ENCODE data around the gene CELA3A.

DNA sequence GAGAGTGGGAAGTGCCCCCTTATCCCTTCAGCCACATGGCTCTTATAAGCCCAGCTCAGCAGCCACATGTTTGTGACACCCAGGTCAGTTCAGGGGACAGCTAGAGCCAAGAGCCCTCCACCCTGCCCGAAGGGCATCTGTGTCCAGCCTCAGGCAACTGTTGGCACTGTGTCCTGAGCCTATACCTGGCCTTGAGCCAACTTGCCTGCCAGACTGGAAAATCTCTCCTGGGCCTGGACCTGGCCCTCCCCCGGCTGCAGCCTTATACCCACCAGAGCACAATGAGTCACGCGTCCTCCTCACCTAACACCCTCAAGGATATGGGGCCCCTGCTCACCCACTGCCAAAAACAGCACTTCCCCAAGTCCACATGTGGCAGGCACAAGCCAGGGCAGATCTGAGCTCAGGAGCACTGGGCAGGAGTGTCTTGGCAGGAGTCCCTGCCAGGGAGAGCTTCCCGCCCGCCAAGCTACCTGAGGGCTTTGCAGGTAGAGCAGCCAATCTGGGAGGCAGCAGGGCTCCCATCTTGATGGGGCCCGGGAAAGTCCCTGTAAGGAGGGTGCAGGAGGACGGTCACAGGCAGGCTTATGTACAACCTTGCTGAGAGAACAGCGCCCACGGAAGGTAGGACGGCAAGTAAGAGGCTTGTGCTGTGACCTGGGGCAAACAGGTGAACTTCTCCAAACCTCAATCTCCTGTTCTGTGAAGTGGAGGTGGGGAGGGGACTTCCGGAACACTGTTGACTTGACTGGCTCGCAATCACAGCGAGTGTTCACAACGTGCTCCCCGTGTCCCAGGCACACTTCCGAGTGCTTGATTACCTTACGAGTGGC is 44.5 kb upstream of the CELA3A start:
- TF ChIP-seq, protein P1, sequence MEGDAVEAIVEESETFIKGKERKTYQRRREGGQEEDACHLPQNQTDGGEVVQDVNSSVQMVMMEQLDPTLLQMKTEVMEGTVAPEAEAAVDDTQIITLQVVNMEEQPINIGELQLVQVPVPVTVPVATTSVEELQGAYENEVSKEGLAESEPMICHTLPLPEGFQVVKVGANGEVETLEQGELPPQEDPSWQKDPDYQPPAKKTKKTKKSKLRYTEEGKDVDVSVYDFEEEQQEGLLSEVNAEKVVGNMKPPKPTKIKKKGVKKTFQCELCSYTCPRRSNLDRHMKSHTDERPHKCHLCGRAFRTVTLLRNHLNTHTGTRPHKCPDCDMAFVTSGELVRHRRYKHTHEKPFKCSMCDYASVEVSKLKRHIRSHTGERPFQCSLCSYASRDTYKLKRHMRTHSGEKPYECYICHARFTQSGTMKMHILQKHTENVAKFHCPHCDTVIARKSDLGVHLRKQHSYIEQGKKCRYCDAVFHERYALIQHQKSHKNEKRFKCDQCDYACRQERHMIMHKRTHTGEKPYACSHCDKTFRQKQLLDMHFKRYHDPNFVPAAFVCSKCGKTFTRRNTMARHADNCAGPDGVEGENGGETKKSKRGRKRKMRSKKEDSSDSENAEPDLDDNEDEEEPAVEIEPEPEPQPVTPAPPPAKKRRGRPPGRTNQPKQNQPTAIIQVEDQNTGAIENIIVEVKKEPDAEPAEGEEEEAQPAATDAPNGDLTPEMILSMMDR (conservative IDR thresholded peaks at IDR 0.05; ENCODE audit: low read depth, low read length): no peak
- no peak for TF ChIP-seq EZH2 (IDR thresholded peaks at IDR 0.05; ENCODE audit: borderline replicate concordance, low read depth, low read length, poor library complexity, severe bottlenecking)
